ENCODE data around the gene ZNF532. TPM values are rescaled to one million over a fixed set of nuclear protein-coding genes. Genes with fewer than 3 reads are reported as not detected.
"Not testable (repeated sequence)": the region's sequence is repeated elsewhere in the genome, so short reads cannot be mapped to it uniquely, and the experiment has no call there.

Gene ZNF532
- total and polyA plus RNA-seq, 8 donors, result 5.7 to 21.2 (median 8.8) TPM

DNA sequence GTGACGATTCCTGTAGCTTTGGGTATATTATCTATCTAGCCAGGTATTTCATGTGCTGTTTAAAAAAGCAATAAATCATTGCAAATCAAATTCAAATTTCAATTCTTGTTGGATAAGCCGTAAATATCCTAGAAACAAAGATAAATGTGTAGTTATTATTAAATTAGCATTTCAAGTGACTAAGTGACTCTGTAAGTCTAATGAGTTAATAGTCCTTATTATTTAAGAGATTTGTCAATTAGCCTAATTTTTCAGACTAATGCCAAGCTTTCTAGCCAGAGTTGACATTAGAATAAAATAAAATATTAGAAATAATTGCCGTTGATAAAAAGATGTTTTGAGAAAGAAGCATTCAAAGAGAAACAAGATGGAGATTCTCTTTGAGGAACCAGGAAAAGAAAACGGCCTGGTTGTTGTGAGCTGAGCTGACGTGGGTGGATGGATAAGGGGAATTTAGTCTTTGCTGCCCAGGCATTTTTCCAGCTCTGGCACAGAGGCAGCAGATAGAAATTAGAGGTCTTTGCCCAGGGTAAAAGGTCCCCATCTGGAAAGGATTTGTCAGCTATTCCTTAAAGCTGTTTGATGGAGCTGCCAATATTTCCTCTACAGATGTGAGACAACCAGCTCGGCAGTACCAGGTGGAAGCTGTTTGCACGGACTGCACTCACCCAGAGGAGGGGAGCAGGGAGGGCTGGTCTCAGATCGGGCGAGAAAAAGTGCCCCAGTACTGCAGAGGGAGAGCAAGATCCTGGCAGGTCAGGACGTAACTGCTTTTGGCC lies 157.7 kb downstream of the ZNF532 start:
- Histone ChIP-seq H3K4me3 (no peak overlapping the region), H3K9me3 (no peaks in the 10 kb centered on the region), H3K27ac (peak overlapping the region in 1 of 4 donors; percentile 12), H3K27me3 (no peaks in the 10 kb centered on the region), H3K4me1 (peaks cover 0 to 2% (median 0%) of the 10 kb centered on the region in 3 donors), H3K36me3 (no peaks in the 10 kb centered on the region)
- no peak for DNase-seq
- intact Hi-C loops (cut with DNase I), result no loop called here
- peak in 2 of 4 donors; percentile 39 to 40 for ATAC-seq
- TF ChIP-seq, protein P1, sequence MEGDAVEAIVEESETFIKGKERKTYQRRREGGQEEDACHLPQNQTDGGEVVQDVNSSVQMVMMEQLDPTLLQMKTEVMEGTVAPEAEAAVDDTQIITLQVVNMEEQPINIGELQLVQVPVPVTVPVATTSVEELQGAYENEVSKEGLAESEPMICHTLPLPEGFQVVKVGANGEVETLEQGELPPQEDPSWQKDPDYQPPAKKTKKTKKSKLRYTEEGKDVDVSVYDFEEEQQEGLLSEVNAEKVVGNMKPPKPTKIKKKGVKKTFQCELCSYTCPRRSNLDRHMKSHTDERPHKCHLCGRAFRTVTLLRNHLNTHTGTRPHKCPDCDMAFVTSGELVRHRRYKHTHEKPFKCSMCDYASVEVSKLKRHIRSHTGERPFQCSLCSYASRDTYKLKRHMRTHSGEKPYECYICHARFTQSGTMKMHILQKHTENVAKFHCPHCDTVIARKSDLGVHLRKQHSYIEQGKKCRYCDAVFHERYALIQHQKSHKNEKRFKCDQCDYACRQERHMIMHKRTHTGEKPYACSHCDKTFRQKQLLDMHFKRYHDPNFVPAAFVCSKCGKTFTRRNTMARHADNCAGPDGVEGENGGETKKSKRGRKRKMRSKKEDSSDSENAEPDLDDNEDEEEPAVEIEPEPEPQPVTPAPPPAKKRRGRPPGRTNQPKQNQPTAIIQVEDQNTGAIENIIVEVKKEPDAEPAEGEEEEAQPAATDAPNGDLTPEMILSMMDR (IDR thresholded peaks at IDR 0.05), result no peak
- no peak for FAIRE-seq
- 47% methylated on average over 10 of the region's 10 CpGs for WGBS, 2 donors

DNA sequence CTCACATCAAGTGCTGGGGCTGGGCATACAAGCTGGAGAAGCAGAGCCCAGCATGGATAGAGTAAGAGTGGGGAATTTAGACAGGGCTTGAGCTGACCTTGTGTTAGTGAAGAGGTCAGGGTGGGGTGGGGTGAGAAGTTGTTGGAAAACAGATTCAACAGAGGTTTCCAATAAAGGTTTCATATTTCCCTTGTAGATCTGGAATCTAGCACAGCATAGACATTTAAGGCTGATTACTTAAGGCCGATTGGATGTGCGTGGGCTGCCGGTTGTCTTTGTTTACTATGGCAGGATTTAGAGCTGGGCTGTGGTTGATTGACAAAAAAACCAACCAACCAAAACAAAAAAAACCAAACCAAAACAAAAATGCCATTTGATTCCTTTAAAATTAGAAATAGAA lies 160.2 kb downstream of the ZNF532 start:
- H3K27ac ChIP-seq, result peak overlapping the region in 1 of 4 donors; percentile 2
- intact Hi-C loops (cut with DNase I), result no loop called here
- H3K4me3 ChIP-seq, result no peak overlapping the region
- ATAC-seq (peak in 1 of 4 donors; percentile 34), DNase-seq (no peak), FAIRE-seq (no peak)
- H3K9me3 ChIP-seq, result no peaks in the 10 kb centered on the region
- 21 to 38% methylated on average over 3 of the region's 3 CpGs for WGBS, 2 donors
- no peaks in the 10 kb centered on the region for H3K36me3 ChIP-seq
- H3K27me3 ChIP-seq, result no peaks in the 10 kb centered on the region
- TF ChIP-seq, protein P1 (IDR thresholded peaks at IDR 0.05), result no peak
- H3K4me1 ChIP-seq, result peaks cover 0 to 2% (median 0%) of the 10 kb centered on the region in 3 donors

DNA sequence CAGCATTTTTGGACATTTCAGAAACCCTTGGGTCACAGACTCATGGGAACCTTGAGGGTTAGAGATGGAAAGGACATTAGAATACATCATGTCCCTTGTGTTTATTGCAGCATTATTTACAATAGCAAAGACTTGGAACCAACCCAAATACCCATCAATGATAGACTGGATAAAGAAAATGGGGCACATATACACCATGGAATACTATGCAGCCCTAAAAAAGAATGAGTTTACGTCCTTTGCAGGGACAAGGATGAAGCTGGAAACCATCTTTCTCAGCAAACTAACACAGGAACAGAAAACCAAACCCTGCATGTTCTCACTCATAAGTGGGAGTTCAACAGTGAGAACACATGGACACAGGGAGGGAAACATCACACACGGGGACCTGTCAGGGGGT lies 160.9 kb downstream of the ZNF532 start:
- 88 to 98% methylated on average over 2 of the region's 2 CpGs for WGBS, 2 donors
- FAIRE-seq; H3K9me3 ChIP-seq; H3K27ac ChIP-seq; H3K4me3 ChIP-seq; H3K36me3 ChIP-seq; DNase-seq; H3K4me1 ChIP-seq; H3K27me3 ChIP-seq; intact Hi-C loops (cut with DNase I); ATAC-seq: not testable (repeated sequence)

DNA sequence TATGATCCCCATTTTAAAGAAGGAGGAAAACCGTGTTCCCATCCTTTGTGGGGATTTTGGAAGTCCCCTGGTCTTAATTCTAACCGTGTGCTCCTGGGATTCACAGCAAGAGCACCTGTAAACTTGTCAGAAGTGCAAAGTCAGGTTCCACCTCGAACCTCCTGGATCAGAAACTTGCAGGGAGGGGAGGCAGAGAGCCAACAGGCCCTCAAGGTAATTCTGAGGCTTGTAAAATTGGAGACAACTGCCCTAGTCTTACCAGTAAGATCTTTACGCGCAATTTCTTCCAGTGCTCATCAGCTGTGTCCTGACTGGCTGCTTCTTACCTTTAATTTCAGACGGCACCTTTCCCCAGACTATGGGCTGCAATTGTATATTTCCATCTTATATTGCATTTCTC lies 161.7 kb downstream of the ZNF532 start:
- Histone ChIP-seq H3K27ac (no peak overlapping the region), H3K9me3 (no peaks in the 10 kb centered on the region), H3K4me3 (no peak overlapping the region), H3K36me3 (no peaks in the 10 kb centered on the region), H3K27me3 (no peaks in the 10 kb centered on the region), H3K4me1 (peaks cover 0 to 2% (median 0%) of the 10 kb centered on the region in 3 donors)
- WGBS, 2 donors, result 72 to 74% methylated on average over 6 of the region's 6 CpGs
- intact Hi-C loops (cut with DNase I), result no loop called here
- FAIRE-seq (no peak), ATAC-seq (no peak), DNase-seq (no peak)
- TF ChIP-seq, protein P1 (IDR thresholded peaks at IDR 0.05), result no peak

DNA sequence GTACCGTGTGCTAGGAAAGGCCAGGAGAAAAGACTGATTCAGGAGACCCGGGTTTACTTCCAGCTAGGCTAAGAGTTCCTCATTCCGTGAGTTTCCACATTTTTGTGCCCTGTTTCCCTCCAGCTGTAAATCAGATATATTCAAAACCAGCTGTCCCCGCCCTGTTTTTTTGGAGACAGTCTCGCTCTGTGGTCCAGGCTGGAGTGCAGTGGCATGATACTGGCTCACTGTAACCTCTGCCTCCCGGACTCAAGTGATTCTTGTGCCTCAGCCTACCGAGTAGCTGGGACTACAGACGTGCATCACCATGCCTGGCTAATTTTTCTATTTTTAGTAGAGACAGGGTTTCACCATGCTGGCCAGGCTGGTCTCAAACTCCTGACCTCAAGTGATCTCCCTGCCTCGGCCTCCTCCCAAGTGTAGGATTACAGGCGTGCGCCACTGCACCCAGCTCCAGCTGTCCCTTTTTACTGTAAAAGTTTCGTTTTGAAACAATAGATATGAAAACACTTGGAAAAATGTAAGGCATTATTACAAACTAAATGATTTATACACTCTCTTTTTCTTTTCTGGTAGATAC lies 162.2 kb downstream of the ZNF532 start:
- no peak overlapping the region for H3K4me3 ChIP-seq
- ATAC-seq, result no peak
- intact Hi-C loops (cut with DNase I), result no loop called here
- TF ChIP-seq, protein P1 (IDR thresholded peaks at IDR 0.05), result no peak
- 75 to 85% methylated on average over 12 of the region's 12 CpGs for WGBS, 2 donors
- no peak for FAIRE-seq
- DNase-seq, result no peak
- no peaks in the 10 kb centered on the region for H3K36me3 ChIP-seq
- H3K9me3 ChIP-seq, result no peaks in the 10 kb centered on the region
- H3K4me1 ChIP-seq, result peaks cover 0 to 2% (median 0%) of the 10 kb centered on the region in 3 donors
- no peaks in the 10 kb centered on the region for H3K27me3 ChIP-seq
- no peak overlapping the region for H3K27ac ChIP-seq
